ENCODE data around the gene IFT172. TPM values are rescaled to one million over a fixed set of nuclear protein-coding genes. Genes with fewer than 3 reads are reported as not detected.

The IFT172 gene
- total RNA-seq, 2 experiments from 2014 or later: 13.9 to 26.8 TPM

GRCh38 chr2:27520316-27520715, 30.8 kb upstream of the IFT172 start:
- TF ChIP-seq EZH2phosphoT487 (IDR thresholded peaks at IDR 0.05; ENCODE audit: borderline replicate concordance, low read depth, low read length) (no peak), CTCF (conservative IDR thresholded peaks at IDR 0.05; ENCODE audit: low read length) (no peak)
- H3K9me2 ChIP-seq (ENCODE audit: insufficient read depth, low read length): no peaks in the 10 kb centered on the region

GRCh38 chr2:27518782-27519113, 29.2 kb upstream of the IFT172 start:
- no peak for DNase-seq (ENCODE audit: low spot score)
- no peak overlapping the region for H3K4me2 ChIP-seq (ENCODE audit: low read length)
- H3K79me2 ChIP-seq (ENCODE audit: insufficient read depth, low read depth, low read length): no peaks in the 10 kb centered on the region
- intact Hi-C loops (cut with micrococcal nuclease; ENCODE audit: unreplicated experiment): no loop called here
- no peaks in the 10 kb centered on the region for H4K20me1 ChIP-seq (ENCODE audit: insufficient read depth, low read length)
- ChIA-PET POLR2A (interaction anchor here (0.6 to 0.9 kb wide), 2 partner anchors 12 to 1872 kb away, joined by 3 read pairs; no protein-coding TSS in a partner anchor), CTCF (ENCODE audit: unreplicated experiment) (no interaction called here)
- H3K9me3 ChIP-seq (ENCODE audit: low read length): no peaks in the 10 kb centered on the region
- H3K27ac ChIP-seq (ENCODE audit: low read depth, low read length, poor library complexity, severe bottlenecking): no peak overlapping the region
- no peaks in the 10 kb centered on the region for H3K9me2 ChIP-seq (ENCODE audit: insufficient read depth, low read length)
- H2AFZ ChIP-seq (ENCODE audit: low read length): no peak overlapping the region
- no peaks in the 10 kb centered on the region for H3K36me3 ChIP-seq (ENCODE audit: insufficient read depth, low read length)
- BruUV-seq (replicated peaks): no TSS peak
- no peaks in the 10 kb centered on the region for H3K4me1 ChIP-seq (ENCODE audit: insufficient read depth, low read length, poor library complexity, severe bottlenecking)
- TF ChIP-seq EZH2phosphoT487 (IDR thresholded peaks at IDR 0.05; ENCODE audit: borderline replicate concordance, low read depth, low read length) (no peak), CTCF (conservative IDR thresholded peaks at IDR 0.05; ENCODE audit: low read length) (no peak)
- H3K4me3 ChIP-seq (ENCODE audit: low read depth, low read length, poor library complexity, severe bottlenecking): no peak overlapping the region

More at GRCh38 chr2:27520316-27520715, 30.8 kb upstream of the IFT172 start:
- Histone ChIP-seq H3K79me2 (ENCODE audit: insufficient read depth, low read depth, low read length) (no peaks in the 10 kb centered on the region), H3K36me3 (ENCODE audit: insufficient read depth, low read length) (no peaks in the 10 kb centered on the region), H2AFZ (ENCODE audit: low read length) (no peak overlapping the region), H3K4me1 (ENCODE audit: insufficient read depth, low read length, poor library complexity, severe bottlenecking) (no peaks in the 10 kb centered on the region), H3K4me3 (ENCODE audit: low read depth, low read length, poor library complexity, severe bottlenecking) (no peak overlapping the region), H3K9me3 (ENCODE audit: low read length) (no peaks in the 10 kb centered on the region), H3K4me2 (ENCODE audit: low read length) (no peak overlapping the region), H3K27ac (ENCODE audit: low read depth, low read length, poor library complexity, severe bottlenecking) (no peak overlapping the region), H4K20me1 (ENCODE audit: insufficient read depth, low read length) (no peaks in the 10 kb centered on the region)
- no peak for DNase-seq (ENCODE audit: low spot score)
- ChIA-PET CTCF (ENCODE audit: unreplicated experiment) (no interaction called here), POLR2A (interaction anchor here (0.6 kb wide), 1 partner anchor 38 kb away, joined by 3 read pairs; no protein-coding TSS in a partner anchor)
- intact Hi-C loops (cut with micrococcal nuclease; ENCODE audit: unreplicated experiment): no loop called here
- BruUV-seq (replicated peaks): no TSS peak

GRCh38 chr2:27518113-27518781, 28.7 kb upstream of the IFT172 start:
- TF ChIP-seq EZH2phosphoT487 (IDR thresholded peaks at IDR 0.05; ENCODE audit: borderline replicate concordance, low read depth, low read length) (no peak), CTCF (conservative IDR thresholded peaks at IDR 0.05; ENCODE audit: low read length) (no peak)

More at GRCh38 chr2:27518113-27518781, 28.7 kb upstream of the IFT172 start:
- Histone ChIP-seq H3K79me2 (ENCODE audit: insufficient read depth, low read depth, low read length) (no peaks in the 10 kb centered on the region), H4K20me1 (ENCODE audit: insufficient read depth, low read length) (no peaks in the 10 kb centered on the region), H3K9me2 (ENCODE audit: insufficient read depth, low read length) (no peaks in the 10 kb centered on the region), H3K9me3 (ENCODE audit: low read length) (no peaks in the 10 kb centered on the region), H2AFZ (ENCODE audit: low read length) (no peak overlapping the region), H3K4me2 (ENCODE audit: low read length) (no peak overlapping the region), H3K4me1 (ENCODE audit: insufficient read depth, low read length, poor library complexity, severe bottlenecking) (no peaks in the 10 kb centered on the region), H3K4me3 (ENCODE audit: low read depth, low read length, poor library complexity, severe bottlenecking) (no peak overlapping the region), H3K27ac (ENCODE audit: low read depth, low read length, poor library complexity, severe bottlenecking) (no peak overlapping the region), H3K36me3 (ENCODE audit: insufficient read depth, low read length) (no peaks in the 10 kb centered on the region)
- no peak for DNase-seq (ENCODE audit: low spot score)
- CTCF ChIA-PET (ENCODE audit: unreplicated experiment): no interaction called here
- no TSS peak for BruUV-seq (replicated peaks)
- intact Hi-C loops (cut with micrococcal nuclease; ENCODE audit: unreplicated experiment): no loop called here
- POLR2A ChIA-PET: interaction anchor here (0.6 to 0.9 kb wide), 2 partner anchors 12 to 1872 kb away, joined by 3 read pairs; no protein-coding TSS in a partner anchor

Measured in OCI-LY7 (cell line).